Lung (tissue), 12 donors: ENCODE results near the gene AAR2. TPM values are rescaled to one million over a fixed set of nuclear protein-coding genes. Genes with fewer than 3 reads are reported as not detected.

Source experiments
- ATAC-seq: fragments of 200-7000 bp; cut with Tn5 transposase; one replicate; pipeline ENCODE4 v1.9.1; 2020; ENCODE audit warnings: moderate number of reproducible peaks; ENCODE audit not compliant: insufficient read depth, low FRiP score
- DNase-seq, 3 donors: peaks; one replicate each; pipeline ENCODE4 v3.0.0-alpha.2; 2013 to 2017
- H3K27ac ChIP-seq, 2 donors: one replicate each; pipeline ENCODE4 v1.5.1; 2013; ENCODE audit warnings: mild to moderate bottlenecking in 2 of 2, moderate library complexity in 2 of 2, control low read depth in 1 of 2, inconsistent platforms in 1 of 2, low read depth in 1 of 2, low read length in 1 of 2
- H3K27me3 ChIP-seq, 3 donors: one replicate each; pipeline ENCODE4 v1.5.1; 2013; ENCODE audit warnings: low read length in 2 of 3; ENCODE audit not compliant: control insufficient read depth in 3 of 3, insufficient read depth in 3 of 3
- H3K36me3 ChIP-seq, 4 donors: one replicate each; pipeline ENCODE4 v1.5.1; 2013; ENCODE audit warnings: low read length in 4 of 4, mild to moderate bottlenecking in 1 of 4, moderate library complexity in 1 of 4; ENCODE audit not compliant: control insufficient read depth in 4 of 4, insufficient read depth in 4 of 4
- H3K4me1 ChIP-seq, 5 donors: one replicate each; pipeline ENCODE4 v1.5.1; 2013; ENCODE audit warnings: low read length in 5 of 5, mild to moderate bottlenecking in 2 of 5, moderate library complexity in 1 of 5; ENCODE audit not compliant: control insufficient read depth in 5 of 5, insufficient read depth in 5 of 5
- H3K4me3 ChIP-seq: one replicate; pipeline ENCODE4 v1.5.1; 2013; ENCODE audit warnings: mild to moderate bottlenecking, control low read depth, moderate library complexity
- H3K9ac ChIP-seq, 2 donors: one replicate each; pipeline ENCODE4 v1.5.1; 2013; ENCODE audit warnings: low read length in 2 of 2, control low read depth in 1 of 2; ENCODE audit not compliant: insufficient read depth in 1 of 2
- H3K9me3 ChIP-seq, 4 donors: one replicate each; pipeline ENCODE4 v1.5.1; 2013; ENCODE audit warnings: low read length in 3 of 4, mild to moderate bottlenecking in 1 of 4, moderate library complexity in 1 of 4; ENCODE audit not compliant: control insufficient read depth in 4 of 4, insufficient read depth in 3 of 4
- WGBS, 2 donors: extraction: QIAGEN DNeasy Blood & Tissue Kit; methylation state at CpG; one replicate each; pipeline ENCODE4 v1.1.7; 2013; 5-methylcytosine and 5-hydroxymethylcytosine counted together
- polyA plus RNA-seq, 2 donors: library from polyadenylated mRNA; stranded (reverse); fragments of 200-250 nt; gene quantifications; one replicate each; pipeline ENCODE4 v1.2.1, GENCODE V29; 2013
- total RNA-seq, 2 donors: library from RNA; depleted of rRNA in 1 of 2; stranded (reverse); fragments of >200 nt in 1 of 2; gene quantifications; one replicate each; pipeline ENCODE4 v1.2.1, GENCODE V29; 2014 to 2021
- TF ChIP-seq, protein P1 (sequence below): IDR thresholded peaks from 2 replicates; pipeline ENCODE4 v1.5.1; 2012; ENCODE audit warnings: mild to moderate bottlenecking; ENCODE audit errors: control extremely low read depth, extremely low read depth
- donor health status: control.
- donor health status: control.
- donor health status: Bipolar disorder and iron deficiency.
- donor health status: healthy.
- donor health status: DM: yes; HTN: yes; CAD: no.

Gene AAR2
- total and polyA plus RNA-seq, 4 donors, result 18.1 to 31.2 (median 29.3) TPM

DNA sequence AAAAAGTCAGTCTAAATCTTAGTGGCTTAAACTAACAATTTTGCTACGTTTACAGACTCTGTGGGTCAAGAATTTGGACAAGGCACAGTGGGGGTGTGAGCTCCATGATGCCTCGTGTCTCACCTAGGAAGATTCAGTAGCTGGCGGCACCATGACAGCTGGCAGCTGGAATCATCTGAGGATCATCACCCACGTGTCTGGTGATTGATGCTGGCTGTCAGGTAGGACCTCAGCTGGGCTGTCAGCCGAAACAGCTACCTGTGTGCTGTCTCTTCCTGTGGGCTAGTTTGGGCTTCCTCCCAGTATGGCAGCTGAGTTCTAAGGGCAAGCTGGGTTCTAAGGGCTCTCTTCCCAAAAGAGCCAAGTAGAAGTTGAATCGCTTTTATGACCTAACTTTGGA is 43.5 kb downstream of the AAR2 start:
- TF ChIP-seq, protein P1, sequence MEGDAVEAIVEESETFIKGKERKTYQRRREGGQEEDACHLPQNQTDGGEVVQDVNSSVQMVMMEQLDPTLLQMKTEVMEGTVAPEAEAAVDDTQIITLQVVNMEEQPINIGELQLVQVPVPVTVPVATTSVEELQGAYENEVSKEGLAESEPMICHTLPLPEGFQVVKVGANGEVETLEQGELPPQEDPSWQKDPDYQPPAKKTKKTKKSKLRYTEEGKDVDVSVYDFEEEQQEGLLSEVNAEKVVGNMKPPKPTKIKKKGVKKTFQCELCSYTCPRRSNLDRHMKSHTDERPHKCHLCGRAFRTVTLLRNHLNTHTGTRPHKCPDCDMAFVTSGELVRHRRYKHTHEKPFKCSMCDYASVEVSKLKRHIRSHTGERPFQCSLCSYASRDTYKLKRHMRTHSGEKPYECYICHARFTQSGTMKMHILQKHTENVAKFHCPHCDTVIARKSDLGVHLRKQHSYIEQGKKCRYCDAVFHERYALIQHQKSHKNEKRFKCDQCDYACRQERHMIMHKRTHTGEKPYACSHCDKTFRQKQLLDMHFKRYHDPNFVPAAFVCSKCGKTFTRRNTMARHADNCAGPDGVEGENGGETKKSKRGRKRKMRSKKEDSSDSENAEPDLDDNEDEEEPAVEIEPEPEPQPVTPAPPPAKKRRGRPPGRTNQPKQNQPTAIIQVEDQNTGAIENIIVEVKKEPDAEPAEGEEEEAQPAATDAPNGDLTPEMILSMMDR, result no peak
- WGBS, 2 donors, result 66% methylated on average over 6 of the region's 6 CpGs
- Histone ChIP-seq H3K27ac (no peak overlapping the region), H3K9ac (no peak overlapping the region), H3K36me3 (no peaks in the 10 kb centered on the region), H3K4me3 (no peak overlapping the region), H3K9me3 (peaks cover 0 to 5% (median 0%) of the 10 kb centered on the region in 4 donors), H3K4me1 (no peaks in the 10 kb centered on the region), H3K27me3 (no peaks in the 10 kb centered on the region)
- ATAC-seq (no peak), DNase-seq (no peak)

DNA sequence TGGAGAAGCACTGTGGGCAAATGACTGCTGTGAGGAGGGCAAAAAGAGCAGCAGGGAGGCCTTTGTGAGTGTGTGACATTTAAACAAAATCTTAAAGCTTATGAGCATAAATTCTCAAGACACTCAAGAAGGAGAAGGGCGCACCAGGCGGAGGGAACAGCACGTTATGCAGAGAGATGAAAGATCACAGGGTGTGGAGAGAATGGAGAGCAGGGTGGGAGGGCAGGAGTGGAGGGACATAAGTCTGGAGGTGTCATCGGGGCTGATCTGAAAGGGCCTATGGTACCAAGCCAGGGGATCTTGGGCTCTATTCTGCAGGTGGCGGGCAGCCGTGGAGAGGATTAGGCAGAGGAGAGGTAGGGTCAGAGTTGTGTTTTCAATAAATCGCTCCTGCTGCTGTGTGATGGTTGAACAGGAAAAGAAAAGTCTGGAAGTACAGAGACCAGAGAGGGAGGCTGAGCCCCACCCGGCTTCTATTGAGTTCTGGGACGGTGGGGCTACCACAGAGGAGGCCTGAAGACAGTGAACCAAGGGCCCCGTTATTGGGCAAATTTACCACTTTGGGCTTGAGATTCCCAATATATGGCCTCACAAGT is 45.6 kb downstream of the AAR2 start:
- no peak for DNase-seq
- no peak overlapping the region for H3K4me3 ChIP-seq
- H3K27ac ChIP-seq, result no peak overlapping the region
- TF ChIP-seq, protein P1, result no peak
- H3K27me3 ChIP-seq, result peaks cover 0 to 4% (median 0%) of the 10 kb centered on the region in 3 donors
- H3K36me3 ChIP-seq, result no peaks in the 10 kb centered on the region
- peaks cover 0 to 5% (median 0%) of the 10 kb centered on the region in 4 donors for H3K9me3 ChIP-seq
- no peaks in the 10 kb centered on the region for H3K4me1 ChIP-seq
- WGBS, 2 donors, result 86 to 87% methylated on average over 10 of the region's 10 CpGs
- no peak overlapping the region for H3K9ac ChIP-seq
- ATAC-seq, result no peak

DNA sequence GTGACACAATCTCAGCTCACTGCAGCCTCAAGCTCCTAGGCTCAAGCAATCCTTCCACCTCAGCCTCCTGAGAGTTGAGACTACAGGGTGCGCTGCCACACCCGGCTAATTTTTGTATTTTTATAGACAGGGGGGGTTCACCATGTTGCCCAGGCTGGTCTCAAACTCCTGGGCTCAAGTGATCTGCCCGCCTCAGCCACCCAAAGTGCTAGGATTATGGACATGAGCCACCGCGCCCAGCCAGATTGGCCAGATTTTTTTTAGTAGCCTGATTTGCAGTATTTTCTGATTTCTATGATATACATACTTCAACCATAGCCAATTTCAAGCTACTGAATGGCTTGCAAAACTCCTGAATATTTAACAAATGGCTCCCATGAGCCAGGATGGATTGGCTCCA is 48.5 kb downstream of the AAR2 start:
- no peaks in the 10 kb centered on the region for H3K36me3 ChIP-seq
- no peak for DNase-seq

More for the DNA sequence above, 48.5 kb downstream of the AAR2 start:
- TF ChIP-seq, protein P1, result no peak
- ATAC-seq, result no peak
- Histone ChIP-seq H3K4me3 (no peak overlapping the region), H3K27ac (no peak overlapping the region), H3K27me3 (peaks cover 0 to 4% (median 0%) of the 10 kb centered on the region in 3 donors), H3K9ac (no peak overlapping the region), H3K9me3 (peaks cover 0 to 2% (median 0%) of the 10 kb centered on the region in 4 donors), H3K4me1 (no peaks in the 10 kb centered on the region)
- WGBS, 2 donors, result 91% methylated on average over 5 of the region's 5 CpGs
